Amygdala (tissue), 56 donors: ENCODE measurements around the gene NCAM1.

Source experiments
- DNase-seq, 56 donors: peaks; one replicate each; lab custom pipeline; 2025; lab: John Stamatoyannopoulos, UW

The NCAM1 gene

GRCh38 chr11:113161711-113162591, 200.7 kb downstream of the NCAM1 start:
- peak in 1 of 56 donors; percentile 24 for DNase-seq

- DNase-seq: peak in 34 of 56 donors; percentile 19 to 80 (median 50)
Observed at GRCh38 chr11:113162592-113162962, 201.4 kb downstream of the NCAM1 start.

GRCh38 chr11:113163291-113164030, 202.2 kb downstream of the NCAM1 start:
- peak in 2 of 56 donors; percentile 25 to 37 for DNase-seq

- DNase-seq: no peak
Observed at GRCh38 chr11:113166280-113166679, 205.1 kb downstream of the NCAM1 start.

GRCh38 chr11:113167599-113167998, 206.4 kb downstream of the NCAM1 start:
- peak in 14 of 56 donors; percentile 17 to 83 (median 35) for DNase-seq

- DNase-seq: no peak
Observed at GRCh38 chr11:113168354-113169342, 207.4 kb downstream of the NCAM1 start.

DNA sequence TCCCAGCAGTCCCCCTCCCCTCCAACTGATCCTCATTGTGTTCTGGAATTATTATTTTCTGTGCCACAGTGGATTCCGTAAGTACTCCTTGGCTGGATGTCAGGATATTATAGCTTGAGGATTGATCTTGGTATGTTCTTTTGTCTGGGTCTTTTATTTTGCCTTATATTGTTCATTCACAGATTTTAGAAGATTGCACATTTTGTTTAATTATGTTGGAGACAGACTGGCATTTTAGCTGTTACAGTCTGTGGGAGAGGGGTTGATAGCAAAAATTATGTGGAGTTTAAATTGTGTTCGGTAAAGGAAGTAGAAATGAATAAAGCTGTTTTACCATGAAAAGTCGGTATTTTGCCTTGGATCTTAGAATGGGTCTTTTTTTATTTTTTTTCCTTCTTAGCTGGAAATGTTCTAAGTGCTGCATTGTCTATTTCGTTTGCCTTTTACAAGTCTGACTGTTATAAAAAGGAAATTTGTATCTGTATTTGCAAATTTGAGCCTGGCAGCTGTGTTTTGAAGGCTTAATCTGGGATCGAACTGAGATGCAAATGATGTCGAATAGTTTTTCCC, 211.2 kb downstream of the NCAM1 start:
- DNase-seq: no peak

- DNase-seq: no peak
Observed at GRCh38 chr11:113173126-113173525, 211.9 kb downstream of the NCAM1 start.

- no peak for DNase-seq
Observed at GRCh38 chr11:113174882-113175281, 213.7 kb downstream of the NCAM1 start.

GRCh38 chr11:113176599-113177360, 215.6 kb downstream of the NCAM1 start:
- DNase-seq: no peak

DNA sequence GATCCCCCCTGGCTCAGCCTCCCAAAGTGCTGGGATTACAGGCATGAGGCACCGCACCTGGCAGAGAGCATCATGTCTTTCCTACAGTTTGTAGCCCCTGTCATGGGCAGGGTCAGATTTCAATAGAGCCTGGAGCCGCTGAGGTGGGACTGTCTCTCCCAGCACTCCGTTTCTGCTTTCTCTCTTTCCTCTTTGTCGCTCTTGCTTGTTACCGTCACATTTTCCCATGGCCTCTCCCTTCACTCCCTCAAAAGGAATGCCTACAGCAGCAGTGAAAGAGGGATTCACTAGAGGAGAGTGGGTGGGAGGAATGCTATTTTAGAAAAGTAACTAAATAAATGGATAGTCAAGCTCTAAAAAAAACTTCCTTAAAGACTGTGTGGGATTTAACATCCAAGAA, 216.5 kb downstream of the NCAM1 start:
- DNase-seq: no peak

GRCh38 chr11:113178381-113179070, 217.3 kb downstream of the NCAM1 start:
- DNase-seq: peak in 1 of 56 donors; percentile 34

- no peak for DNase-seq
Observed at GRCh38 chr11:113179181-113179704, 218.0 kb downstream of the NCAM1 start.

DNA sequence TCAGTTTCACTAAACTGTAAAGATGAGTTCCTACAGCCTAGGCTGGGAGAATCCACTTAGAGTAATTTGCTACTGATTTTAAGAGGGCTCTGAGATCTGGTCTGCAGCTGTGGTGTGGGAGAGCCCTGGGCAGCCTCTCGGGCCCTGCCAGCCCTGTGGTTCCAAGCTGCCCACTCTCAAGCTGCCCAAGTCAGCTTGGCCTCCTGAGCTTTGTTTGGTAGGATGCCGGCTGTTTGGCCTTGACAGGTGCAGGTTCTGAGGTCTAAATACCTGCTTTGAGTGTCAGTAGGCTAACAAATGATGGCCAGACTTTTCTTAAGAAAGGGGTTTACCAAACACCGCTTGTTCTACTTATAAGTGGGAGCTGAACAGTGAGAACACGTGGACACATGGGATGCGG, 219.9 kb downstream of the NCAM1 start:
- no peak for DNase-seq

DNA sequence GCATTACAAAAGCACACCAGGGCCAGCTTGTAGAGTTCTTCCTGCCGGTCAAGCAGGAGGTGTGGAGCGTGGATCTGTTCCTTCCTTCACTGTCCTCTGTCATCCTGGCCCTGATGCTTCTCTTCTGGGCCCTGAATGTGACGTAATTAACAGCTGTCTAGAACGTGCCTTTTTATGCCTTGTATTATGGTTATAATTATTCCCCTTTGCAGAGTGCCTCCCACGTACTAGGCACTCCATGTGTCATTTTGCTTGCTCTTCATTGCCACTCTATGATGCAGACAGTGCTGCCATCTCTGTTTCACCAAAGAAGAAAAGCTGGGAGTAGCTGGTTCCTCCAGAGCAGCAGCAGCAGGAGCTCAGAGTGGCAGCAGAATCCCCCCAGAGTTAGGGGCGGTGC, 221.1 kb downstream of the NCAM1 start:
- no peak for DNase-seq

GRCh38 chr11:113184498-113184897, 223.3 kb downstream of the NCAM1 start:
- no peak for DNase-seq

- no peak for DNase-seq
Observed at GRCh38 chr11:113188371-113188834, 227.2 kb downstream of the NCAM1 start.
